ENCODE data around the gene PAPLN. TPM values are rescaled to one million over a fixed set of nuclear protein-coding genes. Genes with fewer than 3 reads are reported as not detected.

The PAPLN gene
- total and polyA plus RNA-seq, 2 of the 8 experiments (the other 6 are each of a cell fraction or from before 2014, with no cell fraction given), result 14.8 to 25.6 TPM

- Histone ChIP-seq H3K18ac (ENCODE audit: extremely low read depth, low read length) (peak overlapping the region; percentile 94), H3K4me1 (replicated peaks in 1 of 4; ENCODE audit: control insufficient read depth in 3 of 4, insufficient read depth in 4 of 4, low read length in 3 of 4) (peaks cover 6 to 54% (median 33%) of the 10 kb centered on the region in 4 experiments), H3K14ac (ENCODE audit: insufficient read length) (no peak overlapping the region), H2BK20ac (ENCODE audit: low read length) (peak overlapping the region; percentile 99), H2AK5ac (ENCODE audit: low read depth, low read length) (no peak overlapping the region), H3K27me3 (replicated peaks in 1 of 4; ENCODE audit: control insufficient read depth in 3 of 4, extremely low read depth in 1 of 4, insufficient read depth in 3 of 4, low read length in 3 of 4) (peaks cover 6 to 29% (median 20%) of the 10 kb centered on the region in 4 experiments), H3K9me3 (ENCODE audit: insufficient read depth in 2 of 2, low read depth in 1 of 2, low read length in 1 of 2) (no peaks in the 10 kb centered on the region), H4K8ac (ENCODE audit: extremely low read depth, insufficient read depth, low read length) (no peak overlapping the region), H4K20me1 (replicated peaks in 1 of 2; ENCODE audit: control insufficient read depth in 1 of 2, insufficient read depth in 2 of 2, low read length in 2 of 2) (peaks cover 0 to 4% of the 10 kb centered on the region in 2 experiments), H3K4me2 (ENCODE audit: insufficient read depth in 1 of 2, low read depth in 2 of 2, low read length in 2 of 2) (peak overlapping the region; percentile 89 to 96), H2BK12ac (ENCODE audit: low read depth, low read length) (peak overlapping the region; percentile 32), H3K23me2 (ENCODE audit: low read depth, low read length) (peaks cover 22% of the 10 kb centered on the region), H3K4me3 (ENCODE audit: extremely low read depth in 1 of 4, insufficient read depth in 2 of 4, low read depth in 3 of 4, low read length in 4 of 4) (peak overlapping the region; percentile 20 to 62 (median 49); a peak in 4 of 8 replicates), H4K5ac (ENCODE audit: insufficient read length, low read depth, low read length) (peak overlapping the region; percentile 88), H3K79me1 (ENCODE audit: low read depth, low read length) (peaks cover 3% of the 10 kb centered on the region), H2BK15ac (ENCODE audit: low read length) (peak overlapping the region; percentile 51; the same call in 1 of the 2 replicates), H2BK120ac (replicated peaks; ENCODE audit: low read depth, low read length) (peak overlapping the region; percentile 27), H3K4ac (replicated peaks; ENCODE audit: insufficient read length, low read depth, low read length) (peak overlapping the region; percentile 63), H4K91ac (replicated peaks; ENCODE audit: insufficient read length, low read length) (peak overlapping the region; percentile 82), H3K56ac (replicated peaks; ENCODE audit: insufficient read length, low read depth, low read length) (peak overlapping the region; percentile 25), H2AFZ (ENCODE audit: low read length) (no peak overlapping the region; the same call in 1 of the 2 replicates), H2BK5ac (ENCODE audit: low read depth, low read length) (peak overlapping the region; percentile 80; the same call in 1 of the 2 replicates), H3K9ac (replicated peaks in 1 of 4; ENCODE audit: extremely low read depth in 1 of 4, low read depth in 3 of 4, low read length in 3 of 4) (peak overlapping the region in 2 of 4 experiments; percentile 21 to 24; a peak in 2 of 7 replicates), H3K36me3 (ENCODE audit: control insufficient read depth in 2 of 4, insufficient read depth in 4 of 4, low read length in 3 of 4) (0 out of 8 replicates have a peak, but pooled peaks cover 0 to 3% (median 0%) of the 10 kb centered on the region in 4 experiments), H3K27ac (ENCODE audit: low read depth, low read length) (peak overlapping the region; percentile 82), H3K23ac (ENCODE audit: insufficient read length) (no peak overlapping the region), H3K79me2 (ENCODE audit: control insufficient read depth in 1 of 2, insufficient read depth in 2 of 2, low read length in 2 of 2) (peaks cover 0 to 10% of the 10 kb centered on the region in 2 experiments; a peak in 2 of 4 replicates)
- ChIA-PET POLR2A (ENCODE audit: partially characterized antibody) (interaction anchor here (0.6 to 1.6 kb wide), 18 partner anchors 9 to 223 kb away, joined by 3 to 4 read pairs (median 3); partner anchors contain the start of genes NUMB and RBM25), CTCF (ENCODE audit: partially characterized antibody) (interaction anchor here (0.8 to 1.8 kb wide), 5 partner anchors 20 to 276 kb away, joined by 3 to 7 read pairs (median 4); no protein-coding TSS in a partner anchor)
- DNase-seq (ENCODE audit: low read depth in 1 of 2, low spot score in 2 of 2), result peak; percentile 39 to 70
- peak; percentile 71 for FAIRE-seq
- WGBS, 2 experiments (ENCODE audit: extremely low coverage in 1 of 2, insufficient coverage in 1 of 2, insufficient read length in 1 of 2, insufficient replicate concordance in 2 of 2, low coverage in 1 of 2, low lambda C conversion rate in 2 of 2, missing lambda C conversion rate in 1 of 2), result 8% methylated on average over 6 of the region's 6 CpGs; no CpG with 5 or more reads in 1 of the 2 experiments
- TF ChIP-seq TAF1 (IDR thresholded peaks at IDR 0.05; ENCODE audit: low read depth, low read length) (0 out of 2 replicates have a peak, but pooled peaks have one; percentile 39), YY1 (IDR thresholded peaks at IDR 0.05; ENCODE audit: low read depth, low read length) (0 out of 2 replicates have a peak, but pooled peaks have one; percentile 4), CTBP2 (IDR thresholded peaks at IDR 0.05; ENCODE audit: borderline replicate concordance, insufficient read depth, insufficient read length, low read length) (peak; percentile 61), SUZ12 (IDR thresholded peaks at IDR 0.05; ENCODE audit: low read length) (peak; percentile 33; the same call in 1 of the 2 replicates), SP1 (IDR thresholded peaks at IDR 0.05; ENCODE audit: low read depth, low read length) (0 out of 2 replicates have a peak, but pooled peaks have one; percentile 40)
Measured at GRCh38 chr14:73235531-73236155, 1.7 kb upstream of the PAPLN start.

Measured in H1 (cell line).